CMK (cell line): ENCODE results near the gene GATD1.
"Not testable (repeated sequence)": the region's sequence is repeated elsewhere in the genome, so short reads cannot be mapped to it uniquely, and the experiment has no call there.

Source experiments
- DNase-seq: peaks from one replicate; pipeline ENCODE4 v3.0.0-alpha.2; 2010; ENCODE audit warnings: low read depth

GATD1 gene

DNA sequence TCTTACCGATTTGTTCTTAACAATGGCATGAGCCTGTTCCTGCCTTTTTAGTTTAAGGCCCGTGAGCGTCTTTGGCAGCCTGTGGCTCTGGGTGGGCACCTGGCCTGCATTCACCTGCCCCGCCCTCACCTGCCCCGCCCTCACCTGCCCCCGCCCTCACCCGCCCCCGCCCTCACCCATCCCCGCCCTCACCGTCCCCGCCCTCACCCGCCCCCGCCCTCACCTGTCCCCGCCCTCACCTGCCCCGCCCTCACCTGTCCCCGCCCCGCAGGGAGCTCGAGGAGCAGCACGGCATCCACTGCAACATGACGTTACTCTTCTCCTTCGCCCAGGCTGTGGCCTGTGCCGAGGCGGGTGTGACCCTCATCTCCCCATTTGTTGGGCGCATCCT lies 14.2 kb downstream of the GATD1 start:
- DNase-seq, result no peak

DNA sequence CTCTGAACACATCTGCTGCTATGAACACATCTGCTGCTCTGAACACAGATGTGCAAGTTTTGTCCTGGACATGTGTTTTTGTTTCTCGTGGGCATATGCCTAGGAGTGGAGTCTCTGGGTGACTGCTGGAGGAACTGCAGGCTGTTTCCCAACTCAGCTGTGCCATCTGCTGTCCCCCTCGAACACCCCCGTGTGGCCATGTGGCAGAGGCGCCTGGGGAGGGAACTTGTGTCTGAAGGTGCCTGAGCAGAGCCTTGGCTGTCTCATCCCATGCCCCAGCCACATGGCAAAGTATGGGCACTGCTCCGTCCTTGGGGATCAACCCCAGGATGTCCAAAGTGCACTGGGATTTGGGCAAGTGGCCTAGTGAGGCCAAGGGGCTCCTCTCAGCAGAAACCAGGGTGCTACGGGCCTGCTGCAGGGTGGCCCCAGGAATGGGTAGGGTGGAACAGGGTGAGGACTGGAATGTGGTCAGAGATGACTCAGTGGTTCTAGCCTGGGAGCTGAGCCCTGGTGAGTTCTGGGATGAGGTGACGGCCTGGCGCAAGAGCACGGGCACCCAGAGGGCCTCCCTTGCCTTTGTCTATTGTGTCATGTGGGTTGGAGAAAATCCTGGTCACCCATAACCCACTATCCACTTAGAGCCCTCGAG lies 14.7 kb downstream of the GATD1 start:
- DNase-seq, result no peak

DNA sequence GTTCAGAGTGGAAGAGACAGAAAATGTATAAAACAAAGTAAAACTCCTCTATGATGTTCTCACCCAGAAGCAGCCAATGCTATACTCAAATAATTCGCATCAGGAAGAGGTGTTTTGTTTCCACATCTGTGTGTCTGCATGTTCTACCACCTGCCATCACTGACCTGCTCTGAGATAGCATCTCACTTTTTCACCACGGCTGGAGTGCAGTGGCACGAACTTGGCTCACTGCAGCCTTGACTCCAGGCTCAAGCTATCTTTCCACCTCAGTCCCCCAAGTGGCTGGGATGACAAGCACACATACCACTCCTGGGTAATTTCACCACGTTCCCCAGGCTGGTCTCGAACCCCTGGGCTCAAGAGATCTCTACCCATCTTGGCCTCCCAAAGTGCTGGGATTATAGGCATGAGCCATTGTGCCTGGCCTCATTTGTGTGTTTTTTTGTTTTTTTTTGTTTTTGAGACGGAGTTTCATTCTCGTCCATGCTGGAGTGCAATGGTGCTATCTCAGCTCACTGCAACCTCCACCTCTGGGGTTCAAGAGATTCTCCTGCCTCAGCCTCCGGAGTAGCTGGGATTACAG lies 15.7 kb downstream of the GATD1 start:
- no peak for DNase-seq

DNA sequence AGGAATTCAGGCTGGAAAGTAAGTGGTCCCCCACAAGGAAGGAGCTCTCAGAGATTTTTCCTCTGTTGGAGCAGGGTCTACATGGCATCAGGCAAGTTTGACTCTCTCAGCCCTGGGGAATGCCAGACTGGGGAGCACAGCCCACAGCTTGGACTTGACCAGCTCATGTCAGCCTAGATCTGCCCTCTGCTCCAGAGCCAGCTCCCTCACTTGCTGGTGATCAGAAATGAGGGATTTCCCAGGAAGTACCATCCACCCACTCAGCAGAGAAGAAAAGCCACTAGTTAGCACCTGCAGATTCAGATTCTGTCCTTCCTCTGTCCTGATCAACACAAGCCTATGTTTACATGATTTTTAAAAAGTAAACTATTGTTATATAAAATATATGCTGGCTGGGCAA lies 17.1 kb downstream of the GATD1 start:
- DNase-seq, result no peak

DNA sequence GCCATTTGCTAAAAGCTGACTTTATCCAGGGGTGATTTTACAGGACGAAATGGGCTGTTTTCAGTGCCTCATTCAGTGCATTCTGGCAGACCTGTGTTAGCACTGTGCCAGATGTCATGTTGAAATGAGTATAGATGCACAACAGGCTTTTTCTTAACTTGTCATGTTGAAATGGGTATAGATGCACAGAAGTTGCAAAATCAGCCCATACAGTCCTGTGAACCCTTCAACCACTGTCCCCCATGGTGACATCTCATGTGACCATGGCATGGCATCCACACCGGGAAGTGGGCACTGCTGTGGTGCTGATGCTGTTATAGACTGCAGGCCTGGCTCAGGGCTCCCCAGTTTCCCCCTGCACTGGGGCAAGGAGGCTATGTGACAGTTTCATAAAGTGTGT lies 27.6 kb downstream of the GATD1 start:
- no peak for DNase-seq

DNA sequence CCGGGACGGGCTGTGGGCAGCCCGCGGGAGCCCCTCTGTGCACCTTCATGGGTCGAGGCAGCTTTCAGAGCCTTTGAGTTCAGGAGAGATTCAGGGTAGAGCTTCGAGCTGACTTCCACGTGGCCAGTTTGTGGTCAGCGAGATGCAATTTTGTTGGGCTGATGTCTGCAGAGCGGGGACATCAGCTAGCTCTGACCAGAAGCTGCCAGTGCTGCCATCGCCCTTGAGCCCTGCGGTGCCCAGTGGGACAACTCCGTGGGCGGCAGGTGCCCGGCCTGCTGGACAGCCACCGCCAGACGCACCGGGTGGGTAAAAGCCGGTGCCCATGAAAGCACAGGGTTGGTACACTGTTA lies 29.3 kb downstream of the GATD1 start:
- no peak for DNase-seq

DNA sequence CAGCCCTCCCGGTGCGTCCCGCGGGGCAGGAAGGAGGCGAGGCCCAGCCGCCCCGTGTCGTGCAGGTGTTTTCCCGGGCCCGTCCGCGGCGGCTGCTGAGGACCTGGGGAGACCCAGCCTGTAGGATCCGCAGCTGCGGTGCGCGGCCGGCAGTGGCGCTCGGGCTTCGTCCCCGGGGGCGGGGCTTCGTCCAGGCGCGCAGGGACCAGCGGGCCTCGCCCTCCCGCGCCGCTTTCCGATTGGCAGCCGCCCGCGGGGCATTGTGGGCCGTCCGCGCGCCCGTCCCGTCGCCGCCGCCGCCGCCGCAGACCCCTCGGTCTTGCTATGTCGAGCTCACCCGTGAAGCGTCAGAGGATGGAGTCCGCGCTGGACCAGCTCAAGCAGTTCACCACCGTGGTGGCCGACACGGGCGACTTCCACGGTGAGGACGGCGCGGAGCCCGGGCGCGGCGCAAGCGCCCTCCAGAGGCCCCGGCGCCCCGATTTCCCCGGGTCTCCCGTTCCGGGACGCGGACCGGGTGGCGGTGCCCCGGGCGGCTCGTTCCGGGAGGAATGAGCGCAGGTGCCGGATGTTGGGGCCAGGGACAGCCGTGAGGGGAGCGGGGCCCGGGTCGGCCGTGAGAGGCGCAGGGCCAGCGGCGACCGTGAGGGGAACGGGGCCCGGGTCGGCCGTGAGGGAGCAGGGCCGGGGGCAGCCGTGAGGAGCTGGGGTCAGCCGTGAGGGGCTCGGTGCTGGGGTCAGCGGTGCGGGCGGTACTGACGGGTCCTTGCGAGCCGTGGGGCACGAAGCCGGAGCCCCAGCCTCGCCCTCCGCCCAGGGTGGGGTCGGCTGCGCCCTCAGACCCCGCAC lies 29.9 kb downstream of the GATD1 start, which contains the start of gene TALDO1:
Gene TALDO1 (plus strand): TSS at position 307 of the 849 bp plus-strand sequence. CDS start 18 bp downstream, at position 325.
- DNase-seq, result no peak

DNA sequence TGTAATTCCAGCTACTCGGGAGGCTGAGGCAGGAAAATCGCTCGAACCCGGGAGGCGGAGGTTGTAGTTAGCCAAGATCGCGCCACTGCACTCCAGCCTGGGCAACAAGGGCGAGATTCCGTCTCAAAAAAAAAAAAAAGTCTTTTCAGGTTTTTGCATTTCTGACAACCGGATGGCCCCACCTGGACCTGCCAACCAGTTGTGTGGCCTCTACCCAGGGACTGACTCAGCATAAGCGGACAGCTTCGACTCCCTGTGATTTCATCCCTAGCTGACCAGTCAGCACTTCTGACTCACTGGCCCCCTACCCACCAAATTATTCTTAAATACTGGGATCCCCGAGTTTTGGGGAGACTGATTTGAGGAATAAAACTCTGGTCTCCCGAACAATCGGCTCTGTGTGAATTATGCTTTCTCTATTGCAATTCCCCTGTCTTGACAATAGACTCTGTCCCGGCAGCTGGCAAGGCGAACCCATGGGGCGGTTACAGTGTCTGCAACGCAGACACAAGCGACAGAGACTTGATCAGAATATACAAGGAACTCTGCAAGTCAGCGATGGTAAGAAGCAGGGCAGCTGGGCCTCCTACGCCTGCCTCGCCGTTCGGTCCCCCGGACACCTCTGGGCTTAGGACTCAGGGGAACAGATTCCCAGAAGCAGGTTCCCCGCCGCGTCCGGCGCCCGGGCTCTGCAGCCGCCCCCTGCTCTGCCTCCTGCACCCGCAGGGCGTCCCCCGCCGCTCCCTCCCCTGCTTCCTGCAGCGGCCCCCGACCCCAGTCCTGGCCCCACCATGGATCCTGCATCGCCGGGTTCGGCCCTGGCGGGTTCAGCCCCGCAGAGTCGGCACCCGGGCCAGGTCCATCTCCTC lies 30.8 kb downstream of the GATD1 start:
- DNase-seq, result no peak

DNA sequence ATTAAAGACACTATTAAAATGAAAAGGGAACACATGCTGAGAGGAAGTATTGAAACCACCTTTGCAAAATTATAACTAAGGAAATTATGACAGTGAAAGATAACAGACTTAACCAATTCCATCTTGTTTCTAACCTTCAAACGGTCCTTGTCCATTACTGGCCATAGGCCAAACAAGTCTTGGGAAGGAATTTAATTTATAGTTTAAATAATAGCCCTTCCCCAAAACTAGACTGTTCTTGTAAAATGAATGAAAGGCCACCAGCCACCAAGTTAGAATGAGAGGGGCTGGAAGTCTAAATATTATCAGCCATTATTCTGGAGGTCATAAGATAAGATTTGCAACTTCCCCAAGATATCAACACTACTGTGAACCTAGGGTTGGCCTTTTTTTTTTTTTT lies 31.9 kb downstream of the GATD1 start:
- DNase-seq, result no peak

DNA sequence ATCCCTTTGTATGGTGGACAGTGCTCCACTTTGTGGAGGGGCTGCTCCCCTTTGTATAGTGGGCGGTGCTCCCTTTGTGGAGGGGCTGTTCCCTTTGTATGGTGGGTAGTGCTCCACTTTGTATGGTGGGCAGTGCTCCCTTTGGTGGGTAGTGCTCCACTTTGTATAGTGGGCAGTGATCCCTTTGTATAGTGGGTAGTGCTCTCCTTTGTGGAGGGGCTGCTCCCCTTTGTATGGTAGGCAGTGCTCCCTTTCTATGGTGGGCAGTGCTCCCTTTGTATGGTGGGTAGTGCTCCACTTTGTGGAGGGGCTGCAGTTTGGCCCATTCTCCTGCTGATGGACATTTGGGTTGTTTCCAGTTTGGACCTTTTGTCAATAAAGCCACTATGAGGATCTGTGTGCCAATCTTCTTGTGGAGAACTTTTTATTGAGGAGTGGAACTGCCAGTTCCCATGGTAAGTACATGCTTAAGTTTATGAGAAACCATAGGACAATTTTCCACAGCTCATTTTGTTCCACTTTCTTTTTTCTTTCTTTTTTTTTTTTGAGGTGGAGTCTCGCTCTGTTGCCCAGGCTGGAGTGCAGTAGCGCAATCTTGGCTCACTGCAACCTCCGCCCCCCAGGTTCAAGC lies 34.6 kb downstream of the GATD1 start:
- DNase-seq, result no peak

DNA sequence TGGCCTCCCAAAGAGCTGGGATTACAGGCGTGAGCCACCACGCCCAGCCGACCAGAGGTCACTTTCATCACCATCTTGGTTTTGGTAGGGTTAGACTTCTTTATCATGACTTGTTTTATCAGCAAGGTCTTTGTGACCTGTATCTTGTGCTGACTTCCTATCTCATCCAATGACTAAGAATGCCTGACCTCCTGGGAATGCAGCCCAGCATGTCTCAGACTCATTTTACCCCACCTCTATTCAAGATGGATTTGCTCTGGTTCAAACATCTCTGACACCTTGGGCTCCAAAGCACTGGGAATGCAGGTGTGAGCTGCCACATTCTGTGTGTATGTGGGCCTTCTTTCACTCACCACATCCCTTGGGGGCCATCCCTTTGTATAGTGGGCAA lies 35.1 kb downstream of the GATD1 start:
- no peak for DNase-seq

DNA sequence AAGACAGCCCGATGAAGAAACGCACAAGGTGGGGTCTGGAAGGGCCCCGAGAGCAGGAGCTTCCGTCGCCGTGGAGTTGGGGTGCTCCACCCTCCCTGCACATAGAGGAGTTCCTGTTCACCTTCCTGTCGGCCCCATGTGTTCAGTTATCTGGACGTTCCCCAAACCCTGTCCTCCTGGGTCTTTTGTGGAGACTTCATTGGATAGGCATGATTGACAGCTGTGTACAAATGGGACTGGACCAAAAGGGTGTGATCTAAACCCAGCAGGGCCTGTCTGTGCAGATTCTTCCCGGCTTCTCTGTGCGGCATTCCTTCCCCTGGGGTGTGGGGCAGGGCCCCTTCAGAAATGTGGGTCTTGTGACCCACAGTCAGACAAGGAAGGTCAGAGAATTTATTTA lies 39.4 kb downstream of the GATD1 start:
- DNase-seq, result not testable (repeated sequence)

DNA sequence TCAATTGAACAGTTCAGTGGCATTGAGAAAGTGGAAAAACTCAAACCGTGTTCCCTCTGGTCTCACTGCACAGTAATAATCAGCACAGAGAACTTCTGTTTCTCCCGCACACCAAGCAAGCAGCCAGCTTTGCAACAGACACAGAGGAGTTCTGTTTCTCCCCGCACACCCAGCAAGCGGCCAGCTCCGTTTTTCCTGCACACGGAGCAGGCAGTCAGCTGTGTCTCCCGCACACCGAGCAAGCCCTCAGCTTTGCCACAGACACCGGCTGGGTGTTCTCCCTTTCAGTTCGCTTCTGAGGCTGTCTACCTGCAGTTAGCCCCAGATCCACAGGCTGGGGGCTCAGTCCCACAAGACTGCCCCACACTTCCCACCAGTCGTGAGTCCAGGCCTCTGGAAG lies 39.9 kb downstream of the GATD1 start:
- no peak for DNase-seq

DNA sequence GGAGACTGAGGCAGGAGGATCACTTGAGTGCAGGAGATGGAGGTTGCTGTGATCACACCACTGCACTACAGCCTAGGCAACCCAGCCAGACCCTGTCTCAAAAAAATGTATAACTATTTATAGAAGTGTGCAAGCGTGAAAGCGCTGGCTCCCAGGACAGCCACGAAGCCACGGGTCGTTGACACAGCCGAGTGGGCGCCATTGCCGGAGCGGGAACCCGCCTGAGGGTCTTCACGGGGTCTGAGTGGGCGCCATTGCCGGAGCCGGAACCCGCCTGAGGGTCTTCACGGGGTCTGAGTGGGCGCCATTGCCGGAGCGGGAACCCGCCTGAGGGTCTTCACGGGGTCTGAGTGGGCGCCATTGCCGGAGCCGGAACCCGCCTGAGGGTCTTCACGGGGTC lies 42.7 kb downstream of the GATD1 start:
- not testable (repeated sequence) for DNase-seq

DNA sequence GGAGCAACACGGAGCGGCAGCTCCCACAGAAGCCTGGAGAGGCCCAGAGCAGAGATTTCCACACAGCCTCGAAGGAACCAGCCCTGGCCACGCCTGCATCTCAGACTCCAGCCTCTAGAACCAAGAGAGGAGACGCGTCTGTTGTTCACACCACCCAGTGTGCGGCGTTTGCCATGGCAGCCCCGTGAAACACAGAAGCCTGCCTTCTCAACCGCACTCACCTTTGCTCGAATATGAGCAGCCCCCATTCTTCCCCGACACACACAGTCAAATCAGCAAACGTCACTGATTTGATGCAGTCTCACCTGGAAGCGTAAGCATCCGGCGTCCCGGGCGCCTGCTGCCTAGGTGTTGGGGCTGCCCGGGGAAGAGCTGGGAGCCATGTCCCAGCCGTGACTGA lies 44.2 kb downstream of the GATD1 start:
- DNase-seq, result no peak

DNA sequence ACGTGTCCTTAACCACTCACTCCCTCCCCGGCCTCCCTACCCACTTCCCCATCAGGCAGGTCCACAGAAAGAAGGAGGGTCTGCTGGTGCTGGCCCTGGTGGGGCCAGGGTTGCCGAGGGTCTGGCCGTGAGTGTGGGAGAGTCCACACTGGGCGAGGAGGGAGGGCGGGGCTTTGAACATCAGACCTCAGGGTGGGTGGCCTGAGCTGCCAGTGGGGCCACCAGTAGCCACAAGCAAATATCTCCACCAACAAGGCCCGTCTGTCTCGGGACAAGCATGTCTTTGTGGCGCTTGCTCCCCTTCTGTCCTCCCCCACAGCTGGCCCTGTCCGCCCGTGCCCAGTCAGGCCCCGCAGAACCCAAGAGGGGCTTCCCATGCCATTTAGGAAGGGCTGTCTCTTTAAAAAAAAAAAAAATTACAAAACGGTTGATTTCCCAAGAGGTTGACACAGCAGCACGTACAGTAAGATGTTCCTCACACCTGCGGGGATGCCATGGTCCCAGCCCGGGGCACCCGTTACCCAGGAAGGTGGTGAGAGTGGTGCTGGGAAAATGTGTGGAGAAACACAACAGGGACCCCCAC lies 47.7 kb downstream of the GATD1 start:
- DNase-seq, result no peak

DNA sequence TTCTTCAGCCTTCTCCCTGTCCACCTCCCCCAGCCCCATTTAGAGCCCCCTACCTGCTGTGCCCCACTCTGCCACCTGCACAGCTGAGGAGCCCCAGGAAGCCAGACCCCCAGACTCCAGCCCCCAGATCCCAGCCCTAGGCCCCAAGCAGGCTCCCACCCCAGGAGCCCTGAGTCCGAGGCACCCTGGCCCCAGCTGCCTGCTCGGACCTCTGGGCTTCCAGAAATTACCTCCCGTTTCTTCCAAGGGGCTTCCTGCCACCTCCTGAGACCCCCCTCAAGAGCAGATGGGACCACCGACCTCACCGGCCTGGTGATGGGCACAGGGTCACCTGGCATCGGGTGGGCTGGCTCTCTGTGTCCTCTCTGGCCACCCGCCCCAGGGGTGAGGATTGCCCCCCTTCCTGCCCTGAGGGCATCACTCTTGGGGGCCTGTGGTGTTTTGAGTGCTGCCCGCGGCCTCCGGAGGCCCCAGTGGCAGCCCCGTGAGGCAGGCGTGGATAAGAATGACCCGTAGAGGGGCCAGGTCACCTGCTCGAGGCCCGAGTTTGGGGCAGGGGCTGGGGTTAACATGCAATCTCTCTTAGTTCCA lies 48.3 kb downstream of the GATD1 start:
- no peak for DNase-seq

DNA sequence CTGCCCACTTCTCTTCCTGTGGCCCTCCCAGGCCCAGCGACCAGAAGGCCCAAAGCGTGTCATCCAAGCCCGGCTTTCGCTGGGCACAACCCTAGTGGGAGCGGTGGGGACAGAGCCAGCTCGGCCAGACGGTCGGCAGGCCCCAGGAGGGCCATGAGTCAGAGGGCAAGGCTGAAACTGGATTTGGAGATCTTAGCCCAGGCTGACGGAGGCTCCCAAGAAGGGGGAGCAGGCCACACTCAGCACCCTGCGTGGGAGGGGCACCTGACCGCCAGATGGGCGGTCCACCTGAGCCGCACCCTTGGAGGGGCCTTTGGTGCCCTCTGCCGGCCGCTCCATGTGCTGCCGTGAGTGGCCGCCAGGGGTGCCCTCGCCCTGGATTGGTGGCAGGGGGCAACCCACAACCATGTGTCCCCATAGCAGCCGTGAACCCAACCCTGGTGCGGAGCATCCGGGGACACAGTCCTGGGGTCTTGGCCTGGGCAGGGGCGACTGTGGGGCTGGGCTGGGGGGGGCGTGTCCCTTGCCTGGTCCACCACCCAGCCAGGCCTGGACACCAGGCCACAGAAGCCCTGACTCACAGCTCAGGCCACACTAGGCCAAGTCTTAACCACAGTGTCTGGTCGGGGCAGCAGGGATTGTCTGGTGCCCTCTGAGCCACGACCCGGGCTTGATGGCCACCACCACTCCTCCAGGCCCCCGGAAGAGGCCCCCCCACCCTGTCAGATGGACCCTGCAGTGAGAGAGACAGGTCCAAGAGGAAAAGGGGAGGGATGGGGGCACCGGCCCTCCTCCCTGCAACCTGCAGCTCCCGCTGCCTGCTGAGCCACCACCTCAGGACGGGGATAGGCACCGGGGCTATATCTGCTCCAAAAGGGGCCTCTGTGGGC lies 49.2 kb downstream of the GATD1 start:
- no peak for DNase-seq

DNA sequence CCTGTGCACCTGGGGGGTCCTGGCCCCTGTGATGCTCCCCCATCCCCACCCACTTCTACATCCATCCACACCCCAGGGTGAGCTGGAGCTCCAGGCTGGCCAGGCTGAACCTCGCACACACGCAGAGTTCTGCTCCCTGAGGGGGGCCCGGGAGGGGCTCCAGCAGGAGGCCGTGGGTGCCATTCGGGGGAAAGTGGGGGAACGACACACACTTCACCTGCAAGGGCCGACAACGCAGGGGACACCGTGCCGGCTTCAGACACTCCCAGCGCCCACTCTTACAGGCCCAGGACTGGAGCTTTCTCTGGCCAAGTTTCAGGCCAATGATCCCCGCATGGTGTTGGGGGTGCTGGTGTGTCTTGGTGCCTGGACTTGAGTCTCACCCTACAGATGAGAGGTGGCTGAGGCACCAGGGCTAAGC lies 50.0 kb downstream of the GATD1 start:
- DNase-seq, result no peak
